ENCODE results near the gene COL15A1.

COL15A1 gene

GRCh38 chr9:99013550-99013949, 69.8 kb downstream of the COL15A1 start:
- no peak for DNase-seq

GRCh38 chr9:99015448-99015847, 71.7 kb downstream of the COL15A1 start:
- DNase-seq, result no peak

- DNase-seq, result no peak
Measured at GRCh38 chr9:99015890-99016289, 72.2 kb downstream of the COL15A1 start.

GRCh38 chr9:99016681-99017387, 73.1 kb downstream of the COL15A1 start:
- no peak for DNase-seq

- no peak for DNase-seq
Measured at GRCh38 chr9:99018653-99019052, 74.9 kb downstream of the COL15A1 start.

GRCh38 chr9:99019510-99020331, 76.0 kb downstream of the COL15A1 start:
- DNase-seq, result no peak

GRCh38 chr9:99020786-99021436, 77.2 kb downstream of the COL15A1 start:
- DNase-seq, result no peak

- no peak for DNase-seq
Measured at GRCh38 chr9:99021512-99021911, 77.8 kb downstream of the COL15A1 start.

- no peak for DNase-seq
Measured at GRCh38 chr9:99023231-99023630, 79.5 kb downstream of the COL15A1 start.

GRCh38 chr9:99023831-99024230, 80.1 kb downstream of the COL15A1 start:
- DNase-seq, result peak in 1 of 51 donors; percentile 1

- no peak for DNase-seq
Measured at GRCh38 chr9:99024959-99025358, 81.3 kb downstream of the COL15A1 start.

GRCh38 chr9:99025616-99026270, 82.0 kb downstream of the COL15A1 start:
- no peak for DNase-seq

- DNase-seq, result no peak
Measured at GRCh38 chr9:99026271-99026955, 82.7 kb downstream of the COL15A1 start.

- DNase-seq, result no peak
Measured at GRCh38 chr9:99026956-99027298, 83.2 kb downstream of the COL15A1 start.

- no peak for DNase-seq
Measured at GRCh38 chr9:99027443-99027842, 83.7 kb downstream of the COL15A1 start.

- DNase-seq, result no peak
Measured at GRCh38 chr9:99029083-99029645, 85.5 kb downstream of the COL15A1 start.

GRCh38 chr9:99030092-99030511, 86.4 kb downstream of the COL15A1 start:
- no peak for DNase-seq

- no peak for DNase-seq
Measured at GRCh38 chr9:99030610-99031109, 87.0 kb downstream of the COL15A1 start.

GRCh38 chr9:99031319-99031718, 87.6 kb downstream of the COL15A1 start:
- DNase-seq, result no peak

GRCh38 chr9:99031994-99032393, 88.3 kb downstream of the COL15A1 start:
- no peak for DNase-seq

- no peak for DNase-seq
Measured at GRCh38 chr9:99034149-99034548, 90.4 kb downstream of the COL15A1 start.
